Measurements from ENCODE around the gene CNOT4.
"Not testable (repeated sequence)": the region's sequence is repeated elsewhere in the genome, so short reads cannot be mapped to it uniquely, and the experiment has no call there.

The CNOT4 gene

DNA sequence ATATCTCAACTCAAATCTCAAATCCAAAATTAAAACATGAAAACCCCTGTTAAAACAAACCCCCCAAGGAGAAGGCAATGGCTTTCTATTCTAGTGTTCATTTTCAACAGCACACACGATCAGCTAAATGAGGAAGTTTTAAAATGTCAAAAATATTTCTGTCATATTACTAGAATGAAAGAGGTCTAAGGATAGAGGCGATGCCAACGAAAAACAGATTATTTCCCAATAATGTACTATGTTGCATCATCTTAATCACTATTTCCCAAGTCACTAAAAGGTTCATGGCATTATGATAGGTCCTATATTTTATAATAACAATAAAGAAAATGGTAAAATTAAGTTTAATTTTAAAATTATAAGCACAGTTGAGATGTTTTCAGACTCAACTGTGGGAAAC, 10.1 kb downstream of the CNOT4 start:
- Histone ChIP-seq H3K9me3 (ENCODE audit: severe bottlenecking) (no peaks in the 10 kb centered on the region), H3K4me3 (ENCODE audit: low read depth, low read length) (no peak overlapping the region), H3K36me3 (no peaks in the 10 kb centered on the region), H3K27me3 (ENCODE audit: insufficient read depth, low read depth, severe bottlenecking) (no peaks in the 10 kb centered on the region), H3K27ac (no peak overlapping the region)
- no peak for DNase-seq
- TF ChIP-seq, protein P1, sequence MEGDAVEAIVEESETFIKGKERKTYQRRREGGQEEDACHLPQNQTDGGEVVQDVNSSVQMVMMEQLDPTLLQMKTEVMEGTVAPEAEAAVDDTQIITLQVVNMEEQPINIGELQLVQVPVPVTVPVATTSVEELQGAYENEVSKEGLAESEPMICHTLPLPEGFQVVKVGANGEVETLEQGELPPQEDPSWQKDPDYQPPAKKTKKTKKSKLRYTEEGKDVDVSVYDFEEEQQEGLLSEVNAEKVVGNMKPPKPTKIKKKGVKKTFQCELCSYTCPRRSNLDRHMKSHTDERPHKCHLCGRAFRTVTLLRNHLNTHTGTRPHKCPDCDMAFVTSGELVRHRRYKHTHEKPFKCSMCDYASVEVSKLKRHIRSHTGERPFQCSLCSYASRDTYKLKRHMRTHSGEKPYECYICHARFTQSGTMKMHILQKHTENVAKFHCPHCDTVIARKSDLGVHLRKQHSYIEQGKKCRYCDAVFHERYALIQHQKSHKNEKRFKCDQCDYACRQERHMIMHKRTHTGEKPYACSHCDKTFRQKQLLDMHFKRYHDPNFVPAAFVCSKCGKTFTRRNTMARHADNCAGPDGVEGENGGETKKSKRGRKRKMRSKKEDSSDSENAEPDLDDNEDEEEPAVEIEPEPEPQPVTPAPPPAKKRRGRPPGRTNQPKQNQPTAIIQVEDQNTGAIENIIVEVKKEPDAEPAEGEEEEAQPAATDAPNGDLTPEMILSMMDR (IDR thresholded peaks at IDR 0.05; ENCODE audit: low read depth, low read length), result no peak

DNA sequence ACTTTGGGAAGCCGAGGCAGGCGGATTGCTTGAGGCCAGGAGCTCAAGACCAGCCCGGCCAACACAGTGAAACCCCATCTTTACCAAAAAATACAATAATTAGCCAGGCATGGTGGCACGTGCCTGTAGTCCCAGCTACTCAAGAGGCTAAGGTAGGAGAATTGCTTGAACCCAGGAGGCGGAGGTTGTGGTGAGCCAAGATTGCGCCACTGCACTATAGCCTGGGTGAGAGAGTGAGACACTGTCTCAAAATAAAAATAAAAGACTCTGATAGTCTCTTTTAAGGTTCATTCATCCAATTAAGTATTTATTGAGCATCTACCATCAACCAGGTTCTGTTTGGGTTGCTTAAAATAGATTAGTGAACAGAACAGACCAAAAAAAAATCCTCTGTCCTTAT, 12.7 kb downstream of the CNOT4 start:
- DNase-seq; H3K9me3 ChIP-seq (ENCODE audit: severe bottlenecking); H3K27ac ChIP-seq; H3K4me3 ChIP-seq (ENCODE audit: low read depth, low read length); H3K27me3 ChIP-seq (ENCODE audit: insufficient read depth, low read depth, severe bottlenecking); H3K36me3 ChIP-seq: not testable (repeated sequence)

DNA sequence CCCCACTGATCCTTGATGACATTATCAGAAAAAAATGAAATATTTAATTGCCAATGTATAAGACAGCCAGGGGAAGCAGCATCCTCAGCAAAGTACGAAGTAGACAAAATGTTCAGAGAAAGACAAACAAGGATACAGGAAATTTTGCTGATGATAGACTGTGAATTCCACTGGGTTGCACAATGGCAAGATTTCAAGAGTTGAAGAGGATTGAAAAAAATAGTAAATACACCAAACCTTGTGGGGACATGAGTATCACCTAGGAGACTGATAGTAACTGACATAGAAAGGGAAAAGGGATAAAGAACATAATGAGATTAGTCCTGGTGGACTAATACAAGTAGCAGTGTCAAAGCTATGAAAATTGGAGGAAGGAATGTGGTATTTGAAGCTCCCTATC, 16.5 kb downstream of the CNOT4 start:
- TF ChIP-seq, protein P1 (IDR thresholded peaks at IDR 0.05; ENCODE audit: low read depth, low read length), result no peak
- no peak overlapping the region for H3K4me3 ChIP-seq (ENCODE audit: low read depth, low read length)
- no peak for DNase-seq
- H3K27me3 ChIP-seq (ENCODE audit: insufficient read depth, low read depth, severe bottlenecking), result no peaks in the 10 kb centered on the region
- H3K9me3 ChIP-seq (ENCODE audit: severe bottlenecking), result no peaks in the 10 kb centered on the region
- H3K27ac ChIP-seq, result no peak overlapping the region
- no peaks in the 10 kb centered on the region; the same call in 1 of the 2 replicates for H3K36me3 ChIP-seq

DNA sequence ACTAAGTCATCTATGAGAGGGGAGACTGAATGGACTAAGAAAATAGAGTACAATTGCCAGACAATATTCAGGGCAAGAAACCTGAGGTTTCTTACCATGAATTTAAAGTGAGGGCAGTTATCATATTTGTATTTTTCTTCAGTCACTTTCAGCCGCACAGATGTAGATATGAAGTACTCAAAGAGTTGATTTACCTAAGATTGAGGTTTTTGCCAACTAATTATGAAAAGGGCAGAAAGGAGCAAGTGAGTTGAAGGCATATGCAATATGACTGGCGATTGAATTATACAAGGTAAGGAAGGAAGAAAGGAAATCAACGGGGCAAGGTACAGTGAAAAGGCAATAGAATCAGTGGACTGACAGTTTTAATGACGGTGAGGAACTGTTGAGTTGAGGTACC, 17.8 kb downstream of the CNOT4 start:
- no peak overlapping the region for H3K4me3 ChIP-seq (ENCODE audit: low read depth, low read length)
- no peak overlapping the region for H3K27ac ChIP-seq
- no peak for DNase-seq
- TF ChIP-seq, protein P1 (IDR thresholded peaks at IDR 0.05; ENCODE audit: low read depth, low read length), result no peak
- no peaks in the 10 kb centered on the region; the same call in 1 of the 2 replicates for H3K36me3 ChIP-seq
- no peaks in the 10 kb centered on the region for H3K9me3 ChIP-seq (ENCODE audit: severe bottlenecking)
- no peaks in the 10 kb centered on the region for H3K27me3 ChIP-seq (ENCODE audit: insufficient read depth, low read depth, severe bottlenecking)

DNA sequence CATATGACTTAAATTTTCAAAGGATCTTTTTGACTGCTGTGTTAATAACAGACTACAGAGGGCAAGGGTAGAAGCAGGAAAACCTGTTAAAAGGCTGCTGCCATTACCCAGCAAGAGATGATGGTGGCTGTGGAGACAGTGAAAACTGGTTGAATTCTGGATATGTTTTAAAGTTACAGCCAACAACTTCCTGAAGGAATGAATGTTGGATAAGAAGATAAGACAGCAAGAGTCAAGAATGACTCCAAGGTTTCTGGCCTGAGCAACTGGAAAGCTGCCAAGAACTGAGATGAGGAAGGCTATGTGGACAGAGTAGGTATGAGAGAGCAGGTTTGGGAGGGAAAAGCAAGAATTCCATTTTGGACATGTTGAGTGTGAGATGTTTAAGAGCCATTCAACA, 19.1 kb downstream of the CNOT4 start:
- TF ChIP-seq, protein P1 (IDR thresholded peaks at IDR 0.05; ENCODE audit: low read depth, low read length), result no peak
- DNase-seq, result no peak
- Histone ChIP-seq H3K4me3 (ENCODE audit: low read depth, low read length) (no peak overlapping the region), H3K27ac (no peak overlapping the region), H3K36me3 (no peaks in the 10 kb centered on the region; the same call in 1 of the 2 replicates), H3K9me3 (ENCODE audit: severe bottlenecking) (no peaks in the 10 kb centered on the region), H3K27me3 (ENCODE audit: insufficient read depth, low read depth, severe bottlenecking) (no peaks in the 10 kb centered on the region)

DNA sequence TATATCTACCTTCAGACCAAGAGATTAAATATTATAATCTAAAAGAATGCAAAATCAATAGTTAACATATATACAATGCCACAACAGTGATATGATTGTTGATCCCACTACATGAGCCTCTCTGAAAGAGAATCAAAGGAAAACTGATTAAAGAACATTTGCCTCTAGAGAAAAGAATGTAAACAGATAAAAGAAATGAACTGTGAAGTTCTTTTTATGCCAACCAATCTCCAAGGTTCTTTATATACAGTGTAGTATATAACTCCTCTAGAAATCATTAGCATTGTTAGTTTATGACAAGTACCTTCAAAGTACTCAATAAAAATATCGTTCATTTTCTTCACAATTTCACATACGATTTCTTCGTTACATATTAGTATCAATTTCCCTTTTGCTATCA, 20.1 kb downstream of the CNOT4 start:
- Histone ChIP-seq H3K4me3 (ENCODE audit: low read depth, low read length) (no peak overlapping the region), H3K27me3 (ENCODE audit: insufficient read depth, low read depth, severe bottlenecking) (no peaks in the 10 kb centered on the region), H3K36me3 (no peaks in the 10 kb centered on the region; the same call in 1 of the 2 replicates), H3K9me3 (ENCODE audit: severe bottlenecking) (no peaks in the 10 kb centered on the region), H3K27ac (no peak overlapping the region)
- TF ChIP-seq, protein P1 (IDR thresholded peaks at IDR 0.05; ENCODE audit: low read depth, low read length), result no peak
- no peak for DNase-seq

All from WERI-Rb-1 (cell line).